Lower leg skin (tissue), 4 donors: ENCODE data around the gene PZP. TPM values are rescaled to one million over a fixed set of nuclear protein-coding genes. Genes with fewer than 3 reads are reported as not detected.
"Not testable (repeated sequence)": the region's sequence is repeated elsewhere in the genome, so short reads cannot be mapped to it uniquely, and the experiment has no call there.

Experiments
- DNase-seq, 2 donors: peaks; one replicate each; pipeline ENCODE4 v3.0.0-alpha.2; 2019; ENCODE audit warnings: low spot score in 2 of 2
- H3K4me3 ChIP-seq: fragments of 200-600 bp; sonication (generic); 2 replicates; pipeline ENCODE4 v1.5.1; 2017; ENCODE audit warnings: mild to moderate bottlenecking, low read depth; ENCODE audit not compliant: poor library complexity, severe bottlenecking
- POLR2A ChIP-seq, 2 donors: fragments of 450-650 bp; IDR thresholded peaks; one replicate each; pipeline ENCODE4 v1.6.1; 2016 to 2017; ENCODE audit warnings: antibody characterized with exemption in 2 of 2, mild to moderate bottlenecking in 1 of 2, moderate library complexity in 1 of 2
- WGBS, 2 donors: methylation state at CpG; one replicate each; pipeline ENCODE4 v1.1.5; 2018; 5-methylcytosine and 5-hydroxymethylcytosine counted together
- intact Hi-C: fragments of 100-400 bp; cut with DNase I; formaldehyde crosslinking; loops from one replicate; pipeline ENCODE4 v1.15.0; 2023; ENCODE audit warnings: low total_unique reads
- total RNA-seq, 4 donors: library from RNA; depleted of rRNA; stranded (reverse); fragments of >200 nt; gene quantifications; one replicate each; pipeline ENCODE4 v1.1.0, GENCODE V29; 2016
- TF ChIP-seq, protein P1 (sequence below), 3 donors: fragments of 450-650 bp; IDR thresholded peaks; one replicate each; pipeline ENCODE4 v1.5.1; 2016; ENCODE audit warnings: antibody characterized with exemption in 3 of 3, mild to moderate bottlenecking in 3 of 3, moderate library complexity in 2 of 3

PZP gene
- total RNA-seq, 4 donors from 2014 or later, result not detected

DNA sequence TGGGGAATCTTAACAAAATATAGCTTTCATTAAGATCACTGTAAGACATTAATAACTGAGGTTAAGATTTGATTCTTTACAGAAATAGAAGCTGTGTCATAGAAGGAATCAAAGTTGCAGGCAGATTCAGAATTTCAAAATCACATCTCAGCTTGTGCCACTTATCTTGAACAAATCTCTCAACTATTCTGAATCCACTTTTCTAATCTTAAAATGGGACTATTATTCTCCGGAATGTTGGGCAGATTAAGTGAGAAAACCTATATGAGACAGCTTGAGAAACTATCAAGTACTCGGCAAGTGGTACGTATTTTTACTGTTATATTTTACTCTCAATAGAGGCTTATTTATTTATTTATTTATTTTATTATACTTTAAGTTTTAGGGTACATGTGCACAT is 28.4 kb downstream of the PZP start:
- intact Hi-C loops, result no loop called here
- TF ChIP-seq, protein P1, sequence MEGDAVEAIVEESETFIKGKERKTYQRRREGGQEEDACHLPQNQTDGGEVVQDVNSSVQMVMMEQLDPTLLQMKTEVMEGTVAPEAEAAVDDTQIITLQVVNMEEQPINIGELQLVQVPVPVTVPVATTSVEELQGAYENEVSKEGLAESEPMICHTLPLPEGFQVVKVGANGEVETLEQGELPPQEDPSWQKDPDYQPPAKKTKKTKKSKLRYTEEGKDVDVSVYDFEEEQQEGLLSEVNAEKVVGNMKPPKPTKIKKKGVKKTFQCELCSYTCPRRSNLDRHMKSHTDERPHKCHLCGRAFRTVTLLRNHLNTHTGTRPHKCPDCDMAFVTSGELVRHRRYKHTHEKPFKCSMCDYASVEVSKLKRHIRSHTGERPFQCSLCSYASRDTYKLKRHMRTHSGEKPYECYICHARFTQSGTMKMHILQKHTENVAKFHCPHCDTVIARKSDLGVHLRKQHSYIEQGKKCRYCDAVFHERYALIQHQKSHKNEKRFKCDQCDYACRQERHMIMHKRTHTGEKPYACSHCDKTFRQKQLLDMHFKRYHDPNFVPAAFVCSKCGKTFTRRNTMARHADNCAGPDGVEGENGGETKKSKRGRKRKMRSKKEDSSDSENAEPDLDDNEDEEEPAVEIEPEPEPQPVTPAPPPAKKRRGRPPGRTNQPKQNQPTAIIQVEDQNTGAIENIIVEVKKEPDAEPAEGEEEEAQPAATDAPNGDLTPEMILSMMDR (IDR thresholded peaks at IDR 0.05), result no peak
- no peak for TF ChIP-seq POLR2A (IDR thresholded peaks at IDR 0.05)
- 98% methylated on average over 3 of the region's 3 CpGs for WGBS, 2 donors
- no peak for DNase-seq
- no peak overlapping the region for H3K4me3 ChIP-seq

DNA sequence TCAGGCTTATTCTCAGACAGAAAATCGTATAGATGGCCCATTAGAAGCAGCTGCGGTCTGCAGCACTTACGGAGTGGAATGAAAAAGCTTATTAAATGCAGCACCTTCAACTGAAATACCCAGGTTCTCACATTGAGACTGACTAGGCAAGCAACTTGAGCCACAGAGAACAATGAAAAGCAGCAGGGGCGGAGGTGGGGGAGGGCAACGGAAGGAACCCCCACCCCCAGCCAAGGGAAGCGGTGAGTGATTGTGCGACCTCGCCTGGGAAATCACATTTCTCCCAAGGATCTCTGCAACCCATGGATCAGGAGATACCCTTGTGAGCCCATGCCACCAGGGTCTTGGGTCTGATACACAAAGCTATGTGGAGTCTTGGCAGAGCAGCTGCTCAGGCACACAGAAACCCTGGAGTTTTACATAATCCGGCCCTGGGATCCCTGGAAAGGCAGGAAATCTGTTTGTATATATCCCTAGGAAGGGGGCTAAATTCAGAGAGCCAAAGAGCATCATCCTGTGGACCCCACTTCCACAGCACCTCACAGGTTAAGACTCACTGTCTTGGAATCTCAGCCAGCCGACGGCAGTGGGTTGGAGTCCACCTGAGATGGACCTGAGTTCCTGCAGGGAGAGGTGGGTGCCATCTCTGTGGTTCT is 38.1 kb downstream of the PZP start:
- TF ChIP-seq POLR2A (IDR thresholded peaks at IDR 0.05), result no peak
- TF ChIP-seq, protein P1 (IDR thresholded peaks at IDR 0.05), result no peak
- WGBS, 2 donors, result 58 to 59% methylated on average over 11 of the region's 11 CpGs
- H3K4me3 ChIP-seq, result no peak overlapping the region
- intact Hi-C loops, result no loop called here
- DNase-seq, result no peak

DNA sequence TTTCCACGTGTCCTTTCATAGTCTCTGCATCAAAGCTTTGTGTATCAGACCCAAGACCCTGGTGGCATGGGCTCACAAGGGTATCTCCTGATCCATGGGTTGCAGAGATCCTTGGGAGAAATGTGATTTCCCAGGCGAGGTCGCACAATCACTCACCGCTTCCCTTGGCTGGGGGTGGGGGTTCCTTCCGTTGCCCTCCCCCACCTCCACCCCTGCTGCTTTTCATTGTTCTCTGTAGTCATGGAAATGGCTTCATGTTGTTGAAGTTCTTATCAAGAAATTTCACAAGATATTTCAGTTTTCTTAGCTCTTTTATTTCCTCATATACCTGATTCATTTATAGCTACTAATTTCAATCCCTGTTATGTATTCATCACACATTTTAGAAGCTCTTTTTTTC is 40.9 kb downstream of the PZP start:
- 73 to 77% methylated on average over 5 of the region's 5 CpGs for WGBS, 2 donors
- H3K4me3 ChIP-seq, DNase-seq, intact Hi-C loops: not testable (repeated sequence)

DNA sequence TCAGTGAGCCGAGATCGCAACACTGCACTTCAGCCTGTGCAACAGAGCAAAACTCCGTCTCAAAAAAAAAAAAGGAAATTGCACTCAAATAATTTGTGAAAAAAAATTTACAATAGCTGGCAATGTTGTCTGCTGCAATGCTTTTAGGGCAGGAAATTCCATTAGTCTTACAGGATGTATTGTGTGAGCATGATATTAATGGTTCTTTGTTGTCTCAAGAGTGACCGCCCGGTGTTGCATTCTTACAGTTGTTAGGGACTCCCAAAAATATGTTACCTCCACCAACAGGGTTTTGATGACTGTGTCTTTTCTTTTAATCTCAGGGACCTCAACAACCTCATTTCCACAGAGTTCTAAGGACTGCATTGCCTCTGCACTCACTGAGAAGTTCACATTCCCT is 44.8 kb downstream of the PZP start:
- intact Hi-C loops, result no loop called here
- 66 to 73% methylated on average over 5 of the region's 5 CpGs for WGBS, 2 donors
- no peak for DNase-seq
- no peak for TF ChIP-seq POLR2A (IDR thresholded peaks at IDR 0.05)
- TF ChIP-seq, protein P1 (IDR thresholded peaks at IDR 0.05), result no peak
- H3K4me3 ChIP-seq, result no peak overlapping the region

DNA sequence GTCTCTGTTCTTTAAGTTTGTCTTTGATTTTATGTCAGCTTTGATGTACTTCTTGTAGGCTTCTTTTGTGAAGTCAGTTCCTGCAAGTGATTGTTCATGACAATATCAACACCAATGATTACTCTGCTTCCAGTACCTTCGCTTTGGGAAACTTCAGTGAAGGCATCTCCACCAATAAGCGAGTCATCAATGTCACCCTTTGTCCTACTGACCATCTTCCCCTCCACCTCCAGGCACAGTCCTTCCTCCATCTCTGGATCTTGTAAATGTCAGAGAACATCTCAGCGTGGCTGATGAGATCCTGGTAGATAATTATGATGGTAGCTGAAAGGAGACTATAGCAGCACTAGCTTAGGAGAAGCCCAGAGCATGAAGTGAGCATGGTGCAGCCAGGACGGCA is 52.1 kb downstream of the PZP start:
- DNase-seq, result no peak
- no peak for TF ChIP-seq POLR2A (IDR thresholded peaks at IDR 0.05)
- TF ChIP-seq, protein P1 (IDR thresholded peaks at IDR 0.05), result no peak
- H3K4me3 ChIP-seq, result no peak overlapping the region
- intact Hi-C loops, result no loop called here
- WGBS, 2 donors, result 83 to 84% methylated on average over 4 of the region's 4 CpGs

DNA sequence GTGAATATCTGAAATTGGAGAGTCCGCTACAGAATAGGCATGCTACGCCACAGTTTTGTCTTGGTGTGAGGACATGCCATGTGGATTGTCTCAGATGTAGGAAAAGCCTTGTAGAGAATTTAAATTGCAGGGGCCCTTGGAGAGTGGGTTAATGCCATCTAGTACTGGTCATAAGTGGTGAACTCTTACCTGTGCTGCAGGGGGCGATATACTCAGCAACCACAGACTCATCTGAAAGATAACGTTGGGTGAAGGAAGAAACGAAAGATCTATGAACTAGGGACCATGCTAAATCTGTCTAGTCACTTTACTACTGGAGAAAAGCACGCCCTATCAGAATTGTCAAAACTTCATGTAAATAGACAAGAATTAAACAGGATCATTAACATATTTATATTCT is 58.8 kb downstream of the PZP start:
- intact Hi-C loops, result no loop called here
- no peak overlapping the region for H3K4me3 ChIP-seq
- TF ChIP-seq, protein P1 (IDR thresholded peaks at IDR 0.05), result no peak
- no peak for TF ChIP-seq POLR2A (IDR thresholded peaks at IDR 0.05)
- 71 to 79% methylated on average over 6 of the region's 6 CpGs for WGBS, 2 donors
- DNase-seq, result no peak
